HepG2 (cell line): ENCODE measurements around the gene GAN. TPM values are rescaled to one million over a fixed set of nuclear protein-coding genes. Genes with fewer than 3 reads are reported as not detected.

ENCODE experiments used
- CREB1 ChIP-seq, 2 experiments: fragments of 450-650 bp in 1 of 2; IDR thresholded peaks; 2 replicates each; pipeline ENCODE4 v1.6.1; 2016 to 2017; ENCODE audit warnings: control low read depth in 1 of 2, mild to moderate bottlenecking in 1 of 2, missing compliant biosample characterization in 1 of 2, missing genetic modification characterization in 1 of 2
- ELF3 ChIP-seq: IDR thresholded peaks from 2 replicates; pipeline ENCODE4 v1.6.1; 2016; ENCODE audit warnings: missing genetic modification reagents, missing compliant biosample characterization
- ERF ChIP-seq: IDR thresholded peaks from 2 replicates; pipeline ENCODE4 v1.6.1; 2018; ENCODE audit warnings: missing biosample characterization, missing genetic modification reagents
- GATAD2A ChIP-seq: IDR thresholded peaks from 2 replicates; pipeline ENCODE4 v1.6.1; 2016
- KDM2A ChIP-seq: sonication (generic); formaldehyde crosslinking; IDR thresholded peaks from 2 replicates; pipeline ENCODE4 v1.4.0; 2020; ENCODE audit warnings: low read depth, missing genetic modification reagents, borderline replicate concordance
- MAFF ChIP-seq: IDR thresholded peaks from 2 replicates; pipeline ENCODE4 v1.6.1; 2011; ENCODE audit warnings: low read depth, low read length, improper control_type of control experiment
- MED1 ChIP-seq: sonication (generic); formaldehyde crosslinking; IDR thresholded peaks from 2 replicates; pipeline ENCODE4 v1.4.0; 2020; ENCODE audit warnings: missing genetic modification reagents
- PHF21A ChIP-seq: sonication (generic); formaldehyde crosslinking; IDR thresholded peaks from 2 replicates; pipeline ENCODE4 v1.5.0; 2020; ENCODE audit warnings: mild to moderate bottlenecking, missing genetic modification reagents
- POLR2A ChIP-seq, 2 experiments: IDR thresholded peaks; 2 replicates each; pipeline ENCODE4 v1.6.1; 2011; ENCODE audit warnings: low read depth in 2 of 2, low read length in 2 of 2, mild to moderate bottlenecking in 1 of 2, moderate library complexity in 1 of 2; ENCODE audit not compliant: insufficient read depth in 1 of 2
- SKI ChIP-seq: fragments of 450-650 bp; IDR thresholded peaks from one replicate; pipeline ENCODE4 v1.6.1; 2018; ENCODE audit warnings: mild to moderate bottlenecking; ENCODE audit not compliant: partially characterized antibody
- SMAD9 ChIP-seq: sonication (generic); formaldehyde crosslinking; IDR thresholded peaks from 2 replicates; pipeline ENCODE4 v1.5.1; 2020; ENCODE audit warnings: mild to moderate bottlenecking, missing genetic modification reagents
- TGIF2 ChIP-seq: IDR thresholded peaks from 2 replicates; pipeline ENCODE4 v1.6.1; 2016; ENCODE audit warnings: control low read depth, missing compliant biosample characterization
- XRCC5 ChIP-seq: fragments of 200-400 bp; formaldehyde crosslinking; optimal IDR thresholded peaks from 2 replicates; pipeline ENCODE3; 2017; ENCODE audit warnings: mild to moderate bottlenecking, low read length
- ZNF547 ChIP-seq: sonication (generic); formaldehyde crosslinking; IDR thresholded peaks from 2 replicates; pipeline ENCODE4 v1.5.1; 2020; ENCODE audit warnings: mild to moderate bottlenecking, missing genetic modification reagents
- polyA plus RNA-seq, 8 experiments: library from polyadenylated mRNA; depleted of rRNA in 3 of 8; stranded (reverse) in 7 of 8; unstranded in 1 of 8; fragments of >200 nt; fragmentation: Illumina TruSeq in 4 of 8; extraction: Trizol in 4 of 8; gene quantifications; 2 replicates each; pipeline versions ENCODE4 v1.2.1 to v1.2.3, GENCODE V29; 2011 to 2016; ENCODE audit warnings: low read depth in 4 of 8, missing spikeins in 1 of 8, mixed read lengths in 1 of 8; ENCODE audit not compliant: insufficient read depth in 1 of 8
- total RNA-seq, 5 experiments: library from RNA; depleted of rRNA; stranded (reverse); fragments of >200 nt; fragmentation: Illumina TruSeq; extraction: Trizol; gene quantifications; 2 replicates each; pipeline ENCODE4 v1.2.3, GENCODE V29; 2016; ENCODE audit warnings: low read depth in 1 of 5
- TF ChIP-seq, protein P1 (sequence below): sonication (generic); formaldehyde crosslinking; IDR thresholded peaks from 2 replicates; pipeline ENCODE4 v1.4.0; 2020; ENCODE audit warnings: missing genetic modification reagents, low read depth, mild to moderate bottlenecking, borderline replicate concordance
- TF ChIP-seq, protein P2 (sequence below): sonication (generic); formaldehyde crosslinking; IDR thresholded peaks from 2 replicates; pipeline ENCODE4 v1.5.1; 2020; ENCODE audit warnings: mild to moderate bottlenecking, missing genetic modification reagents, borderline replicate concordance
- TF ChIP-seq, protein P3 (sequence below): sonication (generic); formaldehyde crosslinking; IDR thresholded peaks from 2 replicates; pipeline ENCODE4 v1.5.1; 2020; ENCODE audit warnings: mild to moderate bottlenecking, missing genetic modification reagents, borderline replicate concordance
- TF ChIP-seq, protein P4 (sequence below): sonication (generic); formaldehyde crosslinking; IDR thresholded peaks from 2 replicates; pipeline ENCODE4 v1.4.0; 2020; ENCODE audit warnings: missing genetic modification reagents

GAN gene
- total and polyA plus RNA-seq, 2 of the 13 experiments (the other 11 are each of a cell fraction or from before 2014, with no cell fraction given) = 4.3 to 11.0 TPM

DNA sequence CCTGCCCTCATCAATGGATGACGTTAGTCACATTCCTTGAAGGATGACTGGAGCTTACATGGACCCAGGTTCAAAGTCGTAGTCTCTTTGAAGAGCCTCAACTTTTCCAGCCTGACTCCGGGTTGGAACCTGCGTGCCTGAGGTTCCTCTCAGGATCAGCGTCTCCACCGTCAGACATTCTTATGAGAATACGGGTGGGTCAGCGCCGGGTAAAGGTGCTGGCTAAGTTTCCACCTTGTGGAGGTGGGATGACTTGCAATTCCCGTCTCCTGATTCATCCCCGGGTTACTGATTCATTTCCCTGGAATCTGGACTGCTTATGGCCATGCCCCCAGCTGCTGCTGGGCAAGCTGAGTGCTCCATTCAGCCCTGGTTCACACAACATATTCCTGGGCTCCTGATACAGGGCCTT lies 90.9 kb downstream of the GAN start (continued):
- 0 out of 2 replicates have a peak, but pooled peaks have one; percentile 26 for TF ChIP-seq ELF3
- peak; percentile 69 for TF ChIP-seq ERF (CRISPR knock-in tag)
- peak; percentile 39; the same call in 1 of the 2 replicates for TF ChIP-seq PHF21A (CRISPR knock-in tag)
- TF ChIP-seq MED1 (CRISPR knock-in tag) = 0 out of 2 replicates have a peak, but pooled peaks have one; percentile 37
- peak; percentile 50; the same call in 1 of the 2 replicates for TF ChIP-seq KDM2A (CRISPR knock-in tag)
- TF ChIP-seq CREB1 (IDR thresholded peaks at IDR 0.05) = peak; percentile 43; the same call in 1 of the 2 replicates
- 0 out of 2 replicates have a peak, but pooled peaks have one; percentile 22 for TF ChIP-seq CREB1 (CRISPR knock-in tag; IDR thresholded peaks at IDR 0.05)
- TF ChIP-seq SKI = peak; percentile 66
- 0 out of 2 replicates have a peak, but pooled peaks have one; percentile 19 for TF ChIP-seq ZNF547
- peak; percentile 50; the same call in 1 of the 2 replicates for TF ChIP-seq TGIF2 (CRISPR knock-in tag)
- peak; percentile 57 for TF ChIP-seq GATAD2A
- peak in 1 of 2 experiments; percentile 39; a peak in 1 of 4 replicates for TF ChIP-seq POLR2A (IDR thresholded peaks at IDR 0.05; ENCODE audit: insufficient read depth in 1 of 2, low read depth in 2 of 2, low read length in 2 of 2)
- TF ChIP-seq XRCC5 = peak; percentile 61
- TF ChIP-seq, protein P1, sequence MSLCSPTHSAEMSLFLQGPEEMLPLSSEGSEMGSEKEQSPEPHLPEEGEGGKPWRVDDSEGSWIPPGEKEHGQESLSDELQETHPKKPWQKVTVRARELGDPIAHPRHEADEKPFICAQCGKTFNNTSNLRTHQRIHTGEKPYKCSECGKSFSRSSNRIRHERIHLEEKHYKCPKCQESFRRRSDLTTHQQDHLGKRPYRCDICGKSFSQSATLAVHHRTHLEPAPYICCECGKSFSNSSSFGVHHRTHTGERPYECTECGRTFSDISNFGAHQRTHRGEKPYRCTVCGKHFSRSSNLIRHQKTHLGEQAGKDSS (CRISPR knock-in tag) = peak; percentile 52; the same call in 1 of the 2 replicates
- TF ChIP-seq MAFF = peak; percentile 56
- no peak for TF ChIP-seq SMAD9 (CRISPR knock-in tag)
- TF ChIP-seq, protein P2, sequence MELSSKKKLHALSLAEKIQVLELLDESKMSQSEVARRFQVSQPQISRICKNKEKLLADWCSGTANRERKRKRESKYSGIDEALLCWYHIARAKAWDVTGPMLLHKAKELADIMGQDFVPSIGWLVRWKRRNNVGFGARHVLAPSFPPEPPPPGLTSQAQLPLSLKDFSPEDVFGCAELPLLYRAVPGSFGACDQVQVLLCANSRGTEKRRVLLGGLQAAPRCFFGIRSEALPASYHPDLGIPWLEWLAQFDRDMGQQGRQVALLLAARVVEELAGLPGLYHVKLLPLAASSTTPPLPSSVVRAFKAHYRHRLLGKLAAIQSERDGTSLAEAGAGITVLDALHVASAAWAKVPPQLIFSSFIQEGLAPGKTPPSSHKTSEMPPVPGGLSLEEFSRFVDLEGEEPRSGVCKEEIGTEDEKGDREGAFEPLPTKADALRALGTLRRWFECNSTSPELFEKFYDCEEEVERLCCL (CRISPR knock-in tag) = no peak
- TF ChIP-seq, protein P3, sequence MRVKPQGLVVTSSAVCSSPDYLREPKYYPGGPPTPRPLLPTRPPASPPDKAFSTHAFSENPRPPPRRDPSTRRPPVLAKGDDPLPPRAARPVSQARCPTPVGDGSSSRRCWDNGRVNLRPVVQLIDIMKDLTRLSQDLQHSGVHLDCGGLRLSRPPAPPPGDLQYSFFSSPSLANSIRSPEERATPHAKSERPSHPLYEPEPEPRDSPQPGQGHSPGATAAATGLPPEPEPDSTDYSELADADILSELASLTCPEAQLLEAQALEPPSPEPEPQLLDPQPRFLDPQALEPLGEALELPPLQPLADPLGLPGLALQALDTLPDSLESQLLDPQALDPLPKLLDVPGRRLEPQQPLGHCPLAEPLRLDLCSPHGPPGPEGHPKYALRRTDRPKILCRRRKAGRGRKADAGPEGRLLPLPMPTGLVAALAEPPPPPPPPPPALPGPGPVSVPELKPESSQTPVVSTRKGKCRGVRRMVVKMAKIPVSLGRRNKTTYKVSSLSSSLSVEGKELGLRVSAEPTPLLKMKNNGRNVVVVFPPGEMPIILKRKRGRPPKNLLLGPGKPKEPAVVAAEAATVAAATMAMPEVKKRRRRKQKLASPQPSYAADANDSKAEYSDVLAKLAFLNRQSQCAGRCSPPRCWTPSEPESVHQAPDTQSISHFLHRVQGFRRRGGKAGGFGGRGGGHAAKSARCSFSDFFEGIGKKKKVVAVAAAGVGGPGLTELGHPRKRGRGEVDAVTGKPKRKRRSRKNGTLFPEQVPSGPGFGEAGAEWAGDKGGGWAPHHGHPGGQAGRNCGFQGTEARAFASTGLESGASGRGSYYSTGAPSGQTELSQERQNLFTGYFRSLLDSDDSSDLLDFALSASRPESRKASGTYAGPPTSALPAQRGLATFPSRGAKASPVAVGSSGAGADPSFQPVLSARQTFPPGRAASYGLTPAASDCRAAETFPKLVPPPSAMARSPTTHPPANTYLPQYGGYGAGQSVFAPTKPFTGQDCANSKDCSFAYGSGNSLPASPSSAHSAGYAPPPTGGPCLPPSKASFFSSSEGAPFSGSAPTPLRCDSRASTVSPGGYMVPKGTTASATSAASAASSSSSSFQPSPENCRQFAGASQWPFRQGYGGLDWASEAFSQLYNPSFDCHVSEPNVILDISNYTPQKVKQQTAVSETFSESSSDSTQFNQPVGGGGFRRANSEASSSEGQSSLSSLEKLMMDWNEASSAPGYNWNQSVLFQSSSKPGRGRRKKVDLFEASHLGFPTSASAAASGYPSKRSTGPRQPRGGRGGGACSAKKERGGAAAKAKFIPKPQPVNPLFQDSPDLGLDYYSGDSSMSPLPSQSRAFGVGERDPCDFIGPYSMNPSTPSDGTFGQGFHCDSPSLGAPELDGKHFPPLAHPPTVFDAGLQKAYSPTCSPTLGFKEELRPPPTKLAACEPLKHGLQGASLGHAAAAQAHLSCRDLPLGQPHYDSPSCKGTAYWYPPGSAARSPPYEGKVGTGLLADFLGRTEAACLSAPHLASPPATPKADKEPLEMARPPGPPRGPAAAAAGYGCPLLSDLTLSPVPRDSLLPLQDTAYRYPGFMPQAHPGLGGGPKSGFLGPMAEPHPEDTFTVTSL (CRISPR knock-in tag) = peak; percentile 36; the same call in 1 of the 2 replicates
- TF ChIP-seq, protein P4, sequence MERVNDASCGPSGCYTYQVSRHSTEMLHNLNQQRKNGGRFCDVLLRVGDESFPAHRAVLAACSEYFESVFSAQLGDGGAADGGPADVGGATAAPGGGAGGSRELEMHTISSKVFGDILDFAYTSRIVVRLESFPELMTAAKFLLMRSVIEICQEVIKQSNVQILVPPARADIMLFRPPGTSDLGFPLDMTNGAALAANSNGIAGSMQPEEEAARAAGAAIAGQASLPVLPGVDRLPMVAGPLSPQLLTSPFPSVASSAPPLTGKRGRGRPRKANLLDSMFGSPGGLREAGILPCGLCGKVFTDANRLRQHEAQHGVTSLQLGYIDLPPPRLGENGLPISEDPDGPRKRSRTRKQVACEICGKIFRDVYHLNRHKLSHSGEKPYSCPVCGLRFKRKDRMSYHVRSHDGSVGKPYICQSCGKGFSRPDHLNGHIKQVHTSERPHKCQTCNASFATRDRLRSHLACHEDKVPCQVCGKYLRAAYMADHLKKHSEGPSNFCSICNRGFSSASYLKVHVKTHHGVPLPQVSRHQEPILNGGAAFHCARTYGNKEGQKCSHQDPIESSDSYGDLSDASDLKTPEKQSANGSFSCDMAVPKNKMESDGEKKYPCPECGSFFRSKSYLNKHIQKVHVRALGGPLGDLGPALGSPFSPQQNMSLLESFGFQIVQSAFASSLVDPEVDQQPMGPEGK (CRISPR knock-in tag) = peak; percentile 63
